Upper lobe of left lung (tissue), 4 donors: ENCODE data around the gene RNF5.

Experiments used
- CTCF ChIP-seq, 6 experiments: fragments of 450-650 bp in 4 of 6; fragments of 200-600 bp in 2 of 6; sonication (generic) in 2 of 6; IDR thresholded peaks; one replicate each; pipeline ENCODE4 v1.5.1; 2016 to 2019; ENCODE audit warnings: antibody characterized with exemption in 6 of 6
- EP300 ChIP-seq, 4 donors: sonication (generic); formaldehyde crosslinking; IDR thresholded peaks; one replicate each; pipeline ENCODE4 v1.5.1; 2017; ENCODE audit warnings: antibody characterized with exemption in 4 of 4, control low read depth in 2 of 4
- POLR2A ChIP-seq, 4 donors: fragments of 450-650 bp; IDR thresholded peaks; one replicate each; pipeline ENCODE4 v1.5.1; 2016 to 2017; ENCODE audit warnings: antibody characterized with exemption in 4 of 4, mild to moderate bottlenecking in 2 of 4
- POLR2AphosphoS5 ChIP-seq, 2 donors: sonication (generic); formaldehyde crosslinking; IDR thresholded peaks; one replicate each; pipeline ENCODE4 v1.5.1; 2017; ENCODE audit warnings: antibody characterized with exemption in 2 of 2

- TF ChIP-seq CTCF (IDR thresholded peaks at IDR 0.05) (no peak), POLR2A (IDR thresholded peaks at IDR 0.05) (no peak), POLR2AphosphoS5 (IDR thresholded peaks at IDR 0.05) (no peak), EP300 (IDR thresholded peaks at IDR 0.05) (no peak)
Observed at GRCh38 chr6:32196682-32197616, 18.7 kb downstream of the RNF5 start.
